Heart right ventricle (tissue), 16 donors: ENCODE results near the gene ARHGEF7. TPM values are rescaled to one million over a fixed set of nuclear protein-coding genes. Genes with fewer than 3 reads are reported as not detected.

Experiments used
- ATAC-seq, 8 donors: fragments of 200-7000 bp; cut with Tn5 transposase; one replicate each; pipeline ENCODE4 v1.9.1; 2020; ENCODE audit warnings: mild to moderate bottlenecking in 8 of 8, moderate library complexity in 8 of 8, moderate number of reproducible peaks in 1 of 8
- DNase-seq, 2 donors: peaks; one replicate each; pipeline ENCODE4 v3.0.0-alpha.2; 2020
- H3K27ac ChIP-seq, 10 donors: fragments of 200-600 bp; sonication (generic) in 2 of 10; one replicate each; pipeline versions ENCODE4 v1.5.0 to v1.8.0; 2020 to 2022; ENCODE audit warnings: mild to moderate bottlenecking in 3 of 10
- H3K27me3 ChIP-seq, 7 donors: fragments of 200-600 bp; one replicate each; pipeline ENCODE4 v1.8.0; 2021 to 2022; ENCODE audit warnings: mild to moderate bottlenecking in 2 of 7
- H3K36me3 ChIP-seq, 9 donors: fragments of 200-600 bp; sonication (generic) in 1 of 9; one replicate each; pipeline versions ENCODE4 v1.5.0 to v1.8.0; 2020 to 2022; ENCODE audit warnings: mild to moderate bottlenecking in 2 of 9
- H3K4me1 ChIP-seq, 9 donors: fragments of 200-600 bp; sonication (generic) in 1 of 9; one replicate each; pipeline versions ENCODE4 v1.5.0 to v1.8.0; 2020 to 2022; ENCODE audit warnings: mild to moderate bottlenecking in 4 of 9
- H3K4me3 ChIP-seq, 10 donors: fragments of 200-600 bp; sonication (generic) in 2 of 10; one replicate each; pipeline versions ENCODE4 v1.5.0 to v1.8.0; 2020 to 2022; ENCODE audit warnings: mild to moderate bottlenecking in 7 of 10, moderate library complexity in 2 of 10
- H3K9me3 ChIP-seq, 11 donors: fragments of 200-600 bp in 10 of 11; sonication (generic) in 2 of 11; one replicate each; pipeline versions ENCODE4 v1.5.0 to v1.8.0; 2013 to 2022; ENCODE audit warnings: mild to moderate bottlenecking in 2 of 11, control low read depth in 1 of 11, moderate library complexity in 1 of 11
- CTCF ChIP-seq, 9 donors: fragments of 200-600 bp; sonication (generic) in 2 of 9; IDR thresholded peaks; one replicate each; pipeline versions ENCODE4 v1.5.0 to v1.8.0; 2021 to 2022; ENCODE audit warnings: antibody characterized with exemption in 9 of 9, mild to moderate bottlenecking in 5 of 9, moderate library complexity in 1 of 9
- WGBS, 2 donors: extraction: QIAGEN DNeasy Blood & Tissue Kit; methylation state at CpG; one replicate each; pipeline ENCODE4 v1.1.7; 2013; ENCODE audit warnings: inconsistent platforms in 1 of 2; 5-methylcytosine and 5-hydroxymethylcytosine counted together
- intact Hi-C, 10 donors: fragments of 100-400 bp; cut with DNase I; formaldehyde crosslinking; loops; one replicate each; pipeline versions ENCODE4 v1.11.1 to v1.14.2; 2022
- polyA plus RNA-seq, 2 donors: library from polyadenylated mRNA; stranded (reverse); fragments of 200-250 nt; gene quantifications; one replicate each; pipeline ENCODE4 v1.2.3, GENCODE V29; 2013
- total RNA-seq, 10 donors: library from RNA; stranded (reverse); fragmentation: NEBNext Ultra II Directional in 3 of 10; extraction: Animal tissue kit (Norgen Biotek cat#: 25700) in 3 of 10; gene quantifications; one replicate each; pipeline versions ENCODE4 v1.2.1 to v1.2.4, GENCODE V29; 2021 to 2023
- donor health status: Arrhythmogenic right ventricular cardiomyopathy.
- donor health status: ischemic (EF 13 %, LVEDD 7.1; RV severe dilation, severe dysfunction).
- donor health status: healthy with polysubstance abuse.
- donor health status: DM: no; HTN: yes; CAD: no.
- donor health status: DM: no; HTN: no; CAD: no.
- donor health status: ischemic (EF 25% LVEDD 6.9; RV normal size, moderate dysfunction).
- donor health status: ischemic (EF 25% LVEDD 5.7; RV mildly dilated, moderate dysfunction).
- donor health status: healthy.
- donor health status: DM: yes; HTN: yes; CAD: no.
- donor health status: Ischemic cardiomyopathy.
- donor health status: ischemic (EF 35%, LVEDD 5.7; RV mildly dilated, moderate dysfunction).
- donor health status: nonischemic (EF 11% LVEDD 7.7; RV severe dilation, severe dysfunction).
- donor health status: DM: yes; HTN: yes; CAD: no.
- donor health status: PGD.
- donor health status: ischemic (EF 29% LVEDD 5.4; RV normal size, mild dysfunction).
- donor health status: nonischemic (EF 23%, LVEDD 6.1; RV moderate dilation, normal function).

The ARHGEF7 gene
- total and polyA plus RNA-seq, 12 donors = 18.4 to 56.6 (median 43.1) TPM

DNA sequence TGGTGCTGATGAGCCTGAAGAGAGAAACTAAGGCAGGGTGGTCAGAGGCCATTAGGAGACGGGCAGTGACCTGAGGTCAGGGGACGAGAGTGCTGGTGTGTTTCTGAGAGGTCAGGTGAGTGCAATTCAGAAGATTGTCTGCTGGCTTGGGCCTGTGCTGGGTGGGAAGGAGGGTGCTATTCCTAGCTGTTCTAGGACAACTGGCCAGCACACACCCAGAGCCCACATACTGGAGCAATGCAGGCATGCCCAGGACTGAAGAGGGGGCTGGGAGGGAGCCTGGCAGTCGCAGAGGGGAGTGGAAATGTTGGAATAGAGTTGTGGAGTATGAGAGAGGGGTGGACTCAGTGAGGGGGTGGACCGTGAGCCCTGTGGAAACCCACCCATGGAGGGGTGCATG is 16.5 kb downstream of the ARHGEF7 start:
- DNase-seq (no peak), ATAC-seq (peak in 5 of 8 donors; percentile 16 to 62 (median 50))
- H3K36me3 ChIP-seq = no peaks in the 10 kb centered on the region
- H3K27me3 ChIP-seq = no peaks in the 10 kb centered on the region
- no peak overlapping the region for H3K4me3 ChIP-seq
- no peaks in the 10 kb centered on the region for H3K9me3 ChIP-seq
- intact Hi-C loops = no loop called here
- no peaks in the 10 kb centered on the region for H3K4me1 ChIP-seq
- H3K27ac ChIP-seq = no peak overlapping the region
- WGBS, 2 donors = 68 to 78% methylated on average over 4 of the region's 4 CpGs
- no peak for TF ChIP-seq CTCF (IDR thresholded peaks at IDR 0.05)

DNA sequence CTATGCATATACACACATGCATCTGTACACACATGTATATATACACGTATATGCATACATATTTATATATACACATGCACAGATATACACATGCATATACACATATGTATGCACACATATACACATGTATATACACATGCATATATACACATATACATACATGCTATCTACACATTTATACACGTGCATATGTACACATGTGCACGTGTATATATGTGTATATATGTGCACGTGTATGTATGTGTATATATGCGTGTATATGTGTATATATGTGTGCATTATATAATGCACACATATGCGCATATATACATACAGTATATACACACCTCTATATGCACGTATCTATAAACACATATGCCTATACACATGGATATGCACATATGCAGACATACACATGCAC is 17.8 kb downstream of the ARHGEF7 start:
- H3K36me3 ChIP-seq = no peaks in the 10 kb centered on the region
- no peak for ATAC-seq
- no peak overlapping the region for H3K27ac ChIP-seq
- no peak overlapping the region for H3K4me3 ChIP-seq
- 85 to 90% methylated on average over 7 of the region's 7 CpGs for WGBS, 2 donors
- TF ChIP-seq CTCF (IDR thresholded peaks at IDR 0.05) = no peak
- intact Hi-C loops = no loop called here
- no peaks in the 10 kb centered on the region for H3K9me3 ChIP-seq
- DNase-seq = no peak
- no peaks in the 10 kb centered on the region for H3K4me1 ChIP-seq
- H3K27me3 ChIP-seq = peaks cover 0 to 3% (median 0%) of the 10 kb centered on the region in 7 donors

- no peak overlapping the region for H3K4me3 ChIP-seq
- TF ChIP-seq CTCF (IDR thresholded peaks at IDR 0.05) = no peak
- H3K9me3 ChIP-seq = no peaks in the 10 kb centered on the region
- no peaks in the 10 kb centered on the region for H3K36me3 ChIP-seq
- intact Hi-C loops = no loop called here
- DNase-seq (no peak), ATAC-seq (peak in 1 of 8 donors; percentile 50)
- H3K27me3 ChIP-seq = peaks cover 0 to 8% (median 0%) of the 10 kb centered on the region in 7 donors
- peaks cover 0 to 24% (median 4%) of the 10 kb centered on the region in 9 donors for H3K4me1 ChIP-seq
- WGBS, 2 donors = 88 to 92% methylated on average over 9 of the region's 9 CpGs
- no peak overlapping the region for H3K27ac ChIP-seq
Observed at GRCh38 chr13:111139452-111139851, 24.3 kb downstream of the ARHGEF7 start.

DNA sequence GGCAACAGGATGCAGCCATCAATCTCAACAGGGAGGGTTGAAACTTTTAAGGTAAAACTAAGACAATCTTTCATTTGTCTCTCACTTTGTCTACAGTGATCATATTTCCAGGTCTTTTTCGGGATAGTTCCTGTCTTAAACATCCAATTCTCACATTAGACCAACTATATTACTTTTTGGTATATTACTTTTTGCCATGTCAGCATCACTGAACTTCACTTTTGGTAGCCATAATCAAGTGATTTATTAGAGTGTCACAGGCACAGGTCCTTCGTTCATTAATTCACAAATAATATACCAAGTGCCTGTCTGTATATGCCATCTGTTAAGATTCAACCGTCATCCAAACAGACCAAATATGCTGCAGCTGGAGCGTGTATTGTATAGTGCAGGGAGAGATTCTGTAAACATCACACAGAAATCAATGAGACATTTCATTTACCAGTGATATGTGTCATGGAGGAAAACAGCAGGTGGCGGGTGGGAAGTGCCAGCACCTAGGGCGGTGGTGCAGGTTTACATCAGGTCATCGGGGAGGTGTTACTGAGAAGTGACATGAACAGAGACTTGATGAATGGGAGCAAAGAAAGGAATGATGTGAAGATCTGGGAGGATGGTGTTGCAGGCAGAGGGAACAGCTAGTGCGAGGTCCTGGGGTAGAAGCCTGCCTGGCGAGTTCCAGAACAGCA is 24.9 kb downstream of the ARHGEF7 start:
- no peak for ATAC-seq
- TF ChIP-seq CTCF (IDR thresholded peaks at IDR 0.05) = no peak
- WGBS, 2 donors = 77 to 84% methylated on average over 9 of the region's 9 CpGs
- Histone ChIP-seq H3K4me1 (peaks cover 0 to 30% (median 9%) of the 10 kb centered on the region in 9 donors), H3K27me3 (peaks cover 0 to 11% (median 0%) of the 10 kb centered on the region in 7 donors), H3K27ac (no peak overlapping the region), H3K9me3 (no peaks in the 10 kb centered on the region), H3K4me3 (no peak overlapping the region), H3K36me3 (no peaks in the 10 kb centered on the region)
- DNase-seq = no peak
- intact Hi-C loops = no loop called here
